WTC11 (cell line): ENCODE measurements around the gene GRID2. TPM values are rescaled to one million over a fixed set of nuclear protein-coding genes. Genes with fewer than 3 reads are reported as not detected.

ENCODE experiments used
- ATAC-seq: fragments of 200-7000 bp; cut with Tn5 transposase; 2 replicates; pipeline ENCODE4 v1.10.0; 2021; ENCODE audit warnings: mild to moderate bottlenecking, moderate library complexity
- CTCF ChIA-PET: fragments of 300-600 bp; sonication (Branson Sonifier 250); formaldehyde crosslinking; loops from one replicate; lab custom pipeline; 2021; ENCODE audit warnings: antibody characterized with exemption; lab: Charles Lee
- POLR2A ChIA-PET: fragments of 350-600 bp; sonication (Branson Sonifier 250); formaldehyde crosslinking; loops from one replicate; lab custom pipeline; 2021; ENCODE audit warnings: antibody characterized with exemption; lab: Charles Lee
- DNase-seq: peaks from one replicate; pipeline ENCODE4 v3.0.0; 2021; ENCODE audit warnings: low spot score
- H3K27ac Mint-ChIP-seq: 2 replicates; pipeline ENCODE4 v1.8.0; 2021; ENCODE audit warnings: mixed read lengths
- H3K27me3 Mint-ChIP-seq: 2 replicates; pipeline ENCODE4 v1.8.0; 2021; ENCODE audit warnings: low read depth, mild to moderate bottlenecking, moderate library complexity, mixed read lengths
- H3K36me3 Mint-ChIP-seq: 2 replicates; pipeline ENCODE4 v1.8.0; 2021; ENCODE audit warnings: mixed read lengths
- H3K4me1 Mint-ChIP-seq: 2 replicates; pipeline ENCODE4 v1.8.0; 2022; ENCODE audit warnings: mixed read lengths
- H3K4me3 Mint-ChIP-seq: 2 replicates; pipeline ENCODE4 v1.8.0; 2021; ENCODE audit warnings: mild to moderate bottlenecking, moderate library complexity, mixed read lengths
- H3K9me3 Mint-ChIP-seq: 2 replicates; pipeline ENCODE4 v1.8.0; 2021; ENCODE audit warnings: mixed read lengths
- AR ChIP-seq: fragments of 250-450 bp; sonication (Bioruptor Pico); IDR thresholded peaks from 2 replicates; pipeline ENCODE4 v1.9.0; 2021; ENCODE audit warnings: mild to moderate bottlenecking
- ATF6 ChIP-seq: sonication (generic); formaldehyde crosslinking; IDR thresholded peaks from 2 replicates; pipeline ENCODE4 v1.8.1; 2023; ENCODE audit warnings: mild to moderate bottlenecking, missing genetic modification reagents
- E2F1 ChIP-seq: sonication (generic); formaldehyde crosslinking; IDR thresholded peaks from 2 replicates; pipeline ENCODE4 v1.8.0; 2022; ENCODE audit warnings: mild to moderate bottlenecking, missing genetic modification reagents
- E2F4 ChIP-seq: sonication (generic); formaldehyde crosslinking; IDR thresholded peaks from 2 replicates; pipeline ENCODE4 v1.8.1; 2022; ENCODE audit warnings: low read depth, mild to moderate bottlenecking, moderate library complexity, missing genetic modification reagents, borderline replicate concordance
- EMX1 ChIP-seq: fragments of 250-450 bp; sonication (Bioruptor Pico); IDR thresholded peaks from 2 replicates; pipeline ENCODE4 v1.8.0; 2021; ENCODE audit warnings: mild to moderate bottlenecking
- ERG ChIP-seq: fragments of 250-450 bp; sonication (Bioruptor Pico); IDR thresholded peaks from 2 replicates; pipeline ENCODE4 v1.8.0; 2021; ENCODE audit warnings: mild to moderate bottlenecking
- FOXK1 ChIP-seq: sonication (generic); formaldehyde crosslinking; IDR thresholded peaks from 2 replicates; pipeline ENCODE4 v1.8.0; 2022; ENCODE audit warnings: mild to moderate bottlenecking, moderate library complexity, missing genetic modification reagents
- FOXP1 ChIP-seq: sonication (generic); formaldehyde crosslinking; IDR thresholded peaks from 2 replicates; pipeline ENCODE4 v1.8.0; 2022; ENCODE audit warnings: missing genetic modification reagents, mild to moderate bottlenecking, moderate library complexity, borderline replicate concordance
- JUN ChIP-seq: sonication (generic); formaldehyde crosslinking; IDR thresholded peaks from 2 replicates; pipeline ENCODE4 v1.8.0; 2023; ENCODE audit warnings: mild to moderate bottlenecking, missing genetic modification reagents
- MXD4 ChIP-seq: fragments of 250-450 bp; sonication (Bioruptor Pico); IDR thresholded peaks from 2 replicates; pipeline ENCODE4 v1.8.0; 2021; ENCODE audit warnings: mild to moderate bottlenecking, moderate library complexity, borderline replicate concordance
- NFE2L1 ChIP-seq: sonication (generic); formaldehyde crosslinking; IDR thresholded peaks from 2 replicates; pipeline ENCODE4 v1.8.1; 2023; ENCODE audit warnings: missing genetic modification reagents
- RELA ChIP-seq: sonication (generic); formaldehyde crosslinking; IDR thresholded peaks from 2 replicates; pipeline ENCODE4 v1.8.1; 2022; ENCODE audit warnings: missing genetic modification reagents, mild to moderate bottlenecking, borderline replicate concordance
- RORB ChIP-seq: fragments of 250-450 bp; sonication (Bioruptor Pico); IDR thresholded peaks from 2 replicates; pipeline ENCODE4 v1.9.0; 2021; ENCODE audit warnings: mild to moderate bottlenecking
- SMAD4 ChIP-seq: sonication (generic); formaldehyde crosslinking; IDR thresholded peaks from 2 replicates; pipeline ENCODE4 v1.8.0; 2022; ENCODE audit warnings: mild to moderate bottlenecking, missing genetic modification reagents
- SOX15 ChIP-seq: fragments of 250-450 bp; sonication (Bioruptor Pico); IDR thresholded peaks from 2 replicates; pipeline ENCODE4 v1.9.0; 2021; ENCODE audit warnings: mild to moderate bottlenecking
- SP1 ChIP-seq: sonication (generic); formaldehyde crosslinking; conservative IDR thresholded peaks from 2 replicates; pipeline ENCODE4 v1.8.1; 2022; ENCODE audit warnings: missing genetic modification reagents
- STAT6 ChIP-seq: sonication (generic); formaldehyde crosslinking; conservative IDR thresholded peaks from 2 replicates; pipeline ENCODE4 v1.8.1; 2023; ENCODE audit warnings: mild to moderate bottlenecking, low read depth, missing genetic modification reagents, moderate library complexity
- TEAD1 ChIP-seq: sonication (generic); formaldehyde crosslinking; IDR thresholded peaks from 2 replicates; pipeline ENCODE4 v1.8.0; 2022; ENCODE audit warnings: mild to moderate bottlenecking, missing genetic modification reagents
- ZMAT4 ChIP-seq: fragments of 250-450 bp; sonication (Bioruptor Pico); IDR thresholded peaks from 2 replicates; pipeline ENCODE4 v1.9.0; 2021; ENCODE audit warnings: mild to moderate bottlenecking
- ZNF138 ChIP-seq: sonication (generic); formaldehyde crosslinking; conservative IDR thresholded peaks from 2 replicates; pipeline ENCODE4 v1.8.1; 2022; ENCODE audit warnings: mild to moderate bottlenecking, moderate library complexity, missing genetic modification reagents
- ZNF219 ChIP-seq: sonication (generic); formaldehyde crosslinking; IDR thresholded peaks from 2 replicates; pipeline ENCODE4 v1.8.0; 2023; ENCODE audit warnings: missing genetic modification reagents, mild to moderate bottlenecking, borderline replicate concordance
- ZNF232 ChIP-seq: sonication (generic); formaldehyde crosslinking; IDR thresholded peaks from 2 replicates; pipeline ENCODE4 v1.8.0; 2022; ENCODE audit warnings: mild to moderate bottlenecking, missing genetic modification reagents
- ZNF416 ChIP-seq: fragments of 250-450 bp; sonication (Bioruptor Pico); IDR thresholded peaks from 2 replicates; pipeline ENCODE4 v1.9.0; 2021; ENCODE audit warnings: mild to moderate bottlenecking, inconsistent platforms
- total RNA-seq: library from RNA; stranded (reverse); gene quantifications from 3 replicates; pipeline ENCODE4 v1.2.3, GENCODE V29; 2021

The GRID2 gene
- total RNA-seq, 1 experiment from 2014 or later, result 26.8 TPM

- no peak for TF ChIP-seq JUN (CRISPR knock-in tag)
- TF ChIP-seq STAT6, result no peak
- TF ChIP-seq FOXK1 (CRISPR knock-in tag), result no peak
- no peak for TF ChIP-seq AR (CRISPR knock-in tag)
- no peak for TF ChIP-seq RORB (CRISPR knock-in tag)
- no peak for TF ChIP-seq ZNF219 (CRISPR knock-in tag)
- TF ChIP-seq ZNF138 (CRISPR knock-in tag), result no peak
- no peak for TF ChIP-seq SMAD4
- TF ChIP-seq MXD4, result no peak
- no peak for TF ChIP-seq TEAD1 (CRISPR knock-in tag)
Measured at GRCh38 chr4:93657527-93657926, 1353.8 kb downstream of the GRID2 start (continued).

GRCh38 chr4:93658443-93658842 lies 1354.7 kb downstream of the GRID2 start:
- no peaks in the 10 kb centered on the region for H3K36me3 Mint-ChIP-seq
- no peak overlapping the region for H3K27ac Mint-ChIP-seq
- H3K4me1 Mint-ChIP-seq, result peaks cover 18% of the 10 kb centered on the region
- no peak for DNase-seq
- TF ChIP-seq E2F4 (no peak), E2F1 (CRISPR knock-in tag) (no peak)
- no peaks in the 10 kb centered on the region for H3K27me3 Mint-ChIP-seq
- CTCF ChIA-PET, result no interaction called here
- H3K9me3 Mint-ChIP-seq, result no peaks in the 10 kb centered on the region
- ATAC-seq, result no peak
- no peak overlapping the region for H3K4me3 Mint-ChIP-seq
- POLR2A ChIA-PET, result no interaction called here

GRCh38 chr4:93659629-93660028 lies 1355.9 kb downstream of the GRID2 start:
- POLR2A ChIA-PET, result no interaction called here
- no peaks in the 10 kb centered on the region for H3K9me3 Mint-ChIP-seq
- H3K36me3 Mint-ChIP-seq, result no peaks in the 10 kb centered on the region
- ATAC-seq (no peak), DNase-seq (no peak)
- no peak overlapping the region for H3K27ac Mint-ChIP-seq
- no peak overlapping the region for H3K4me3 Mint-ChIP-seq
- CTCF ChIA-PET, result no interaction called here
- no peaks in the 10 kb centered on the region for H3K27me3 Mint-ChIP-seq
- peaks cover 18% of the 10 kb centered on the region for H3K4me1 Mint-ChIP-seq
- TF ChIP-seq ZNF416 (CRISPR knock-in tag) (no peak), ZNF232 (CRISPR knock-in tag) (no peak), E2F4 (no peak), SP1 (CRISPR knock-in tag) (no peak), FOXP1 (CRISPR knock-in tag) (no peak), EMX1 (CRISPR knock-in tag) (no peak), JUN (CRISPR knock-in tag) (no peak), NFE2L1 (CRISPR knock-in tag) (no peak), ATF6 (CRISPR knock-in tag) (no peak), ZNF219 (CRISPR knock-in tag) (no peak), RELA (CRISPR knock-in tag) (no peak), ERG (no peak), ZMAT4 (CRISPR knock-in tag) (no peak), SOX15 (CRISPR knock-in tag) (no peak)
